NOMO-1 (cell line): ENCODE results near the gene SULT1A4.
"Not testable (repeated sequence)": the region's sequence is repeated elsewhere in the genome, so short reads cannot be mapped to it uniquely, and the experiment has no call there.

Experiments used
- DNase-seq, 2 experiments: peaks; one replicate each; lab custom pipeline; 2025; ENCODE audit not compliant: unreplicated experiment in 2 of 2; lab: John Stamatoyannopoulos, UW

Gene SULT1A4

DNA sequence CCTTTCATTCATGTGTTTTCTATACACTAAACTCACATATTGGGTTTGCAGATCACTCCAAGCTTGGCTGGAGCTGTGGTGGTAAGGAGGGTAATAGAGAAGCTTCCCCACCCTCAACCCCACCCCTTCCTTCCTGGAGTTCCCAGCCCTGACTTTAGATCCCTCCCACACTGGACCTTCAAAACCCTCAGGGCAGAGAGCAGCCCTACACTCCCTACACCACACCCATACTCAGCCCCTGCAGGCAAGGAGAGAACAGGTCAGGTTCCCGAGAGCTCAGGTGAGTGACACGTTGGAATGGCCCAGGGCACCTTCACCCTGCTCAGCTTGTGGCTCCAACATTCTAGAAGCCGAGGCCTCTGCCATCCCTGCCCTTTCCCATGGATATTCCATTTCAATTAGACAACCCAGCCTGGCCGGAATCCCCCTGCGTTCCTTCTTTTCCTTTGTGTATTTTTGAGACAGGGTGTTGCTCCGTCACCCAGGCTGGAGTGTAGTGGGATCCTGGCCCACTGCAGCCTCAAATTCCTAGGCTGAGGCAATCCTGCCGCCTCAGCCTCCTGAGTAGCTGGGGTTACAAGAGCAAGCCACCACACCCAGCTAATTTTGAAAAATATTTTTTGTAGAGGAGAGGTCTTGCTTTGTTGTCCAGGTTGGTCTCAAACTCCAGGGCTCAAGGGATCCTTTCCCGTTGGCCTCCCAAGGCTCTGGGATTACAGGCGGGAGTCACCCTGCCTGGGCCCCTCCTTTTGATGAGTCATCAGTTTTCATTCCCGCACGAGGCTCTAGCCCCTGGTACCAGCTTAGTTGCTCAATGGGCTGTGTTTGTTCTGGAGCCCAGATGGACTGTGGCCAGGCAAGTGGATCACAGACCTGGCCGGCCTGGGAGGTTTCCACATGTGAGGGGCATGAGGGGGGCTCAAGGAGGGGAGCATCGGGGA lies at the start of gene SULT1A4:
Gene SULT1A4 (plus strand): TSS at position 208 of the 941 bp plus-strand sequence. CDS start 1,473 bp downstream, outside the sequence.
- DNase-seq = not testable (repeated sequence)

DNA sequence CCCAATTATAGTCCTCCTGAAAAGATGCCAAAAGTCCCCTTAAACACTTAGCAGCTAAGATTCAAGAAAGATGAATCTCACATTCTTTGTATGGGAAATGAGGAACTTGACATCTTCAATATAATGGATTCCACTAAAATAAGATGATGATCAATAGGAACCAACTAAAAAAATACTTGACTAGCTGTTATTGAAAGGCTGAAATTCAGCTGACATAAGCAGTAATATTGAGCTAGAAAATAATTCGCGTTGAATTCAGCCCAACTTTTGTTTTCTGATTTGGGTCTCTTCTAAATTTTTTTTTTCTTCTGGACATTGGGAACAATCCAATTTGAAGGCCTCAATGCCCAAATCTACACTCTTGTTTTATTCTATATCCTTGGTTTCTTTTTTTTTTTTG lies 36.1 kb upstream of the SULT1A4 start:
- DNase-seq = not testable (repeated sequence)

DNA sequence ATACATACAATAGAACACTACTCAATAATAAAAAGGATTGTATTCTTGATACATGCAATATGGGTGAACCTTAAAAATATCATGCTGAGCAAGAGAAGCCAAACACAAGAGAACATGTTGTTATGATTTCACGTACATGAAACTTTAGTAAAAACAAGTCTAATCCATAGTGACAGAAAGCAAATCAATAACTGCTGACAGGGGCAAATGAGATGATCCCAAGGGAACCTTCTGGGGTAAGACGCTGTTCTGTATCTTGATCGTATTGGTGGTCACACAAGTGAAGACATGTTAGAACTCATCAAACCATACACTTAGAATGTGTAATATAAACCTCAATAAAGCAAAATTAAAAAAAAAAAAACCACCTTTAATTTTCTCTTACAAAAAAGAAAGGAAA lies 34.3 kb upstream of the SULT1A4 start:
- DNase-seq = not testable (repeated sequence)

DNA sequence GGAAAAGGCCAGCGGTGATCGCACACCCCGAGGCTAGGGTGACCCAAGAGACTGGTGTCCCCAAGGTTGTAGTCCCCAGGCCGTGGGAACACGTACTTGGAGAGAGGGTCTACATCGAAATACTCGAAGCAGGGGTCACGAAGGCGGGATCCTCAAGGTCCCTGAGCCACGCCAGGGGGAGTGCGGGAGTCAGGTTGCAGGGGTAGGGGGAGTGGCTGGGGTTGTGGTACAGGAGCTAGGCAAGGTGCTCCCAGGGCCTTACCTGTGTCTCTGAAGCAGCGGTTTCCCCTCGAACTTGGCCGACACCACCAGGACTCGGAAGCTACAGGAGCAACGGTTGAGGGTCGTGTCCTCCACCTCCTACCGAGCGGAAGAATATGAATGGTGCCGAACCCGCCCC lies 6.0 kb upstream of the SULT1A4 start:
- DNase-seq = not testable (repeated sequence)

DNA sequence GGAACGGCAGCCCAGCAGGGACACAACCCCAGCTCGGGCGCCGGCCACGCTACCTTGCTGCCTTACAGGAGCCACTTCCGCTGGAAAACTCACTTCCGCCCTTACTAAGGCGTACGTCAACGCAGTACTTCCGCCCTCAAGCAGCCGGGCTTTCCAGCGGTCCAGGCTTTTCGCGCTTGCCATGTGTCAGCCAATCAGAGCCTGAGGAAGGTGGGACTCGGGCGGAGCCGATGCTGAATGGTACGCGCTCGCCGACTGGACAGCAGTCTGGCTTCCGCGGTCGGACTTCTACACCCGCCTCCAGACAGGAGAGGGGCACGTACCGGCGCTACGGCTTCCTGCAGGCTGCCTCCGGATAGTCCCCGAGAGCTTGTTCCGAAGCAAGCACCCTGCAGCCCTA lies 5.4 kb upstream of the SULT1A4 start, which contains the start of the genes BOLA2 and SLX1B:
Gene BOLA2 (minus strand): TSS at position 83 of the 400 bp plus-strand sequence. CDS start 98 bp downstream, outside the sequence.
Gene SLX1B (plus strand): TSS at position 265 of the 400 bp plus-strand sequence.
- DNase-seq = not testable (repeated sequence)

DNA sequence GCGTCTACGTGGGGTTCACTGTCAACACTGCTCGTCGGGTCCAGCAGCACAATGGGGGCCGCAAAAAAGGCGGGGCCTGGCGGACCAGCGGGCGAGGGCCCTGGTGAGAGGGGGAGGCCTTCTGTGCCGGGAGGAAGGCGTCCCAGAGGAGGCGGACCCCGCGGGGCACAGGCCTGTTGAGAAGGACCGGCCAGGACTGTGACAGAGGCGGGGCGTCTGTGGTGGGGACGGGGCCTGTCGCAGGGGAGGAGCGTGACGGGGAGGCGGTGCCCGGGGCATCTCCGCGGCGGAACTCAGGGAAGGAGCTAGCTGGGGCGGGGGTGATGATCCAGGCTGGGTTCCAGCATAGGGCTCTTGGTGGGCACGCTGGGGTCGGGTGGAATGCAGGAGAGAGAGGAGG lies 4.9 kb upstream of the SULT1A4 start:
- not testable (repeated sequence) for DNase-seq

DNA sequence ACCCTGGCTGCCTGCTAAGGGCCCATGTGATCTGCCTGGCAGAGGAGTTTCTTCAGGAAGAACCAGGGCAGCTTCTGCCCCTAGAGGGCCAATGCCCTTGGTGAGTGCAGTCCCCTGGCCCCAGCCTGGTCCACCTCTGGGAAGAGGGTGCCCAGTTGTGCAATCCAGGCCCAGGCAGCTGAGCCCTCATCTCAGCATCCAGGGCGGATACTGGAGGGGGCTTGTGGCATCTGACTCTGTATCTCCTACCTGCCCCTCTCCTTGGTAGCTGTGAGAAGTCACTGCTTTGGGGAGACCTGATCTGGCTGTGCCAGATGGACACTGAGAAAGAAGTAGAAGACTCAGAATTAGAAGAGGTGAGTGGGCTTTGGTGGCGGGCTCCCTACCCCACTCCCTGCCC lies 2.1 kb upstream of the SULT1A4 start:
- DNase-seq = not testable (repeated sequence)

DNA sequence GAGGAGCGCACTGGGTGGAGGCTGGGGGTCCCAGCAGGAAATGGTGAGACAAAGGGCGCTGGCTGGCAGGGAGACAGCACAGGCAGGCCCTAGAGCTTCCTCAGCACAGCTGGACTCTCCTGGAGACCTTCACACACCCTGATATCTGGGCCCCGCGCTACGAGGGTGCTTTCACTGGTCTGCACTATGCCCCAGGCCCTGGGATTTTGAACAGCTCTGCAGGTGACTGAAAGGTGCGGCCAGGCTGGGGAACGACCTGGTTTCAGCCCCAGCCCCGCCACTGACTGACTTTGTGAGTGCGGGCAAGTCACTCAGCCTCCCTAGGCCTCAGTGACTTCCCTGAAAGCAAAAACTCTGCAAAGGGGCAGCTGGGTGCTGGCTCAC lies 926 bp downstream of the SULT1A4 start:
- not testable (repeated sequence) for DNase-seq

DNA sequence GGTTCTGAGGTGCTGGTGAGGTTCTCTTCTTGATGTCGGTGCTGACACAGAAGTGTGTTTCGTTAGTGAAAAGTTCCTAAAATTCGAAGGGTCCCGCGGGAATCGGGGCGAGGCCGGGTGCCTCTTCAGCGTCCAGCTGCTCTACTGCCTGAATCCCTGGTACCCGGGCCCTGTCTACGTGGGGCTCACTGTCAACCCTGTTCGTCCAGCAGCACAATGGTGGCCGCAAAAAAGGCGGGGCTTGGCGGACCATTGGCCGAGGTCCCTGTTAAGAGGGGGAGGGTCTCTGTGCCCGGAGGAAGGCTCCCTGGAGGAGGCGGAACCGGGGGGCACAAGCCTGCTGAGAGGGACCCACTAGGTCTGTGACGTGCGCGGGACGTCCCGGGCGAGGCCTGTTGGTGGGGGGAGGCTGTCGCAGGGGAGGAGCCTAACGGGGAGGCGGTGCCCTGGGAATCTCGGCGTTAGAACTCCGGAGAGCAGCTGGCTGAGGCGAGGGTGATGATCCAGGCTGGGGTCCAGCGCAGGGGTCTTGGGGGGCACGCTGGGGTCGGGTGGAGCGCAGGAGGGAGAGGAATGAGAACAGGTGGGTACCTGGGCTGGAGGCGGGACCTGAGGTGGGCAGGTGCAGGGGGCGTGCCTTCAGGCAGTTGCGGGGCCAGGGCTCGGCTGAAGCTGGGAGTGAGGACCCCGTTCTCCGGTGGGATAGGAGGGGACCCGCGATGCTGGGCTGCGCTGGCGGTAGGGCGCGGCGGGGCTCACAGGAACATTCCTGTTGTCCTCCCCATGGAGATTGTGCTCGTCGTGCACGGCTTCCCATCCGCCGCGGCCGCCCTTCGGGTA lies 6.5 kb downstream of the SULT1A4 start:
- DNase-seq = not testable (repeated sequence)

DNA sequence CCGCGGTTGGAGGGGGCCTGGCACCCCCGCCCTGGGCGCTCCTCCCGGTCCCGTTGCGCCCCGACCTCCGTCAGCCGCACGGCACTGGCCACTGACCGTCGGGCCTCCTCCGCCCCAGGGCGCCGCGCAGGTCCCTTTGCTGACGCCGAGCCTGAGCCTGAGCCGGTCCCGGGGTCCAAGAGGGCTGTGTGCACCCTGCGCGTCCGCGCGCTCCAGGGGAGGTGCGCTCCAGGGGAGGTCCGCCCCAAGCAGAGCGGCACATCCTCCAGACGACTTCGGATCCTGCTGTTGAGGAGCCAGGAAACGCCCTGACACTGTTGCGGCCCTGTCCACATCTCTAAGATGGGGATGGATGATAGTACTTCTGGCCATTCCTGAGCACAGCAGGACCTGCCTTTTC lies 7.2 kb downstream of the SULT1A4 start:
- not testable (repeated sequence) for DNase-seq

DNA sequence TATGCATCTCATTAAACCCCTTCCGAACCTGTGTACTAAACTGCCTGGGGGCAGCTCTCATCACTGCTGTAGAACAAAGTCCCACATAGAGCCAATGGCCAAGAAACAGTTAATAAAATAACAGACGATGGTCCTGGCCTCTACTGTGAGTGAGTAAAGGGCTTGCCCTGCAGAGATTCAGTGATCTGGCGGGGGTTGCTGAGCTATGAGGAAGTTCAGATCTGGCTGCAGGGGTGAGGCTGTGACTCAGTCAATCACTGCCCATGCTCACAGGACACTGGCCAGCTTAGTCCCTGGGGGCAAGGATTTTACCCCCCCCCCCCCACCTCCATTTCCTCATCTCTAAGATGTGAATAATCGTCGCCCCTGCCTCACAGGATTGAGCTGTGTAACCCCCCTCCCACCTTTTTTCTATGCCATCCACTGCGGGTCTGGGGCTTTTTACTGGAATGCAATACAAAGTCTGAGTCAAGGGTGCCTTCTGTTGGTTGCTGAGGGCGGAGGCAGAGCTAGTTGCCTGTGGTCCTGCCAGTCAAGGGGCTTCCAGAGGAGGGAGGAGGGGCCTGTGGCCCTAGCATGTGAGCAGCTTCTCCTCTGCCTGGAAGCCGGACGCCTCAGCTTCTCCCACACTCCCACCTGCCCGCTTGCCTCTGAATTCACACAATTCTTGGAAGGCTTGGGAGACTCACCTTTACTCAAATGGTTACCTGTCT lies 8.1 kb downstream of the SULT1A4 start:
- not testable (repeated sequence) for DNase-seq

DNA sequence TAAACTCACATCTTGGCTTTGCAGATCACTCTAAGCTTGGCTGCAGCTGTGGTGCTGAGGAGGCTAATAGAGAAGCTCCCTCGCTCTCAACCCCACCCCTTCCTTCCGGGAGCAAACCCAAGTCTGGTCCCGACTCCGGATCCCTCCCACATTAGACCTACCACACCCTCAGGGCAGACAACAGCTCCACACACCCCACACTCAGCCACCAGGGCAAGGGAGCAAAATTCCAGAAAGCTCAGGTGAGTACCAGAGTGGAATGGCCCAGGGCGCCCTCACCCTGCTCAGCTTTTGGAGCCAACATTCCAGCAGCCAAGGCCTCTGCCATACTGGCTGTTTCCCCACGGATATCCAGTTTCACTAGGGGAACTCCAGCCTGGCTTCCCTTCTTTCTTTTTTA lies 9.9 kb downstream of the SULT1A4 start:
- DNase-seq = not testable (repeated sequence)

DNA sequence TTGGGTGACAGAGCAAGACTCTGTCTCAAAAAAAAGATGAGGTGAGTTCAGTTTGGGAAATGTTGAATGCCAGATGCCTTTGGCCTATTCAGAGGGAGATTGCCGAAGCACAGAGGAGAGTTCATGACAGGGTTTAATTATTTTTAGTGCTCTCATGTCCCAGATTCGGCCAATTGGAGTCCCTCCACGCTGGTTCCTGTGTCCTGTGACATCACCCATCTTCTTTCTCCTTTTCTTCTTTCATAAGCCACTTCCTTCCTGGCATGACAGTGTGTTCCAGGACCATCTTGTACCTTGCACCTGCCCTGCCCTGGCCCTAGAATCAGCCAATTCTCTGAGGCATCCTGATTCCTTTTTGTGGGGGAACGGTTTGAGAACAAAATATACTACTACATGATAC lies 12.4 kb downstream of the SULT1A4 start:
- DNase-seq = not testable (repeated sequence)

DNA sequence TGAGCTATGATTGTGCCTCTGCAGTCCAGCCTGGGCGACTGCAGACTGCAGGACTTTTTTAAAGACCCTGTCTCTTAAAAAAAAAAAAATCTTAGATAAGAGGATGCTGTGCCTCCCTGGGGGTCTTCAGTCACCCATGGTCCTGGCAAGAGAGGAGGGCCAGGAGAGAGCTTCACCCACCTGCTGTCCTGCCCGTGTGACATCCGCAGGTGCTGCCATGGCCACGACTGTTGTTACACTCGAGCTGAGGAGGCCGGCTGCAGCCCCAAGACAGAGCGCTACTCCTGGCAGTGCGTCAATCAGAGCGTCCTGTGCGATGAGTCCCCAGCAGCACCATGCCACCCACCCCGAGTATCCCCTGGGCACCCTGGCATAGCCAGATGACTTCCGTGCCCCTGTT lies 22.6 kb downstream of the SULT1A4 start:
- DNase-seq = not testable (repeated sequence)

DNA sequence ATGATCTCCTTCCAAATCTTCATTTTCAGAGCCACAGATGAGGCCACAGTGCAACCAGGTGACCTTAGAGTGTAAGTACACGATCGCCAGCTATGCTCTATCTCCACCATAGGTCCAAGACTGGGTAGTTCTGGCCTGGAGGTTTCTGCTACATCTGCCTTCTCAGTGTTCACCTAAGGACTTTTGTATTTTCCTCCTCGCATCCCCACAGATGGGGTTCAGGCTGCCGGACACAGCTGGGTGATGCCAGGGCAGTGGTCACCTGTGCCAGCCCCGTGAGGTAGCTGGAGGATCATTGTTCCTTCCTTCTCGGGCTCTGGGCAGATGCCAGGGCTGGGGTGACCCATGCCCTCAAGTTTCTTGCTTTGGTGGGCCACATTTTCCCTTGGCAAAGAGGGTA lies 46.6 kb downstream of the SULT1A4 start, which contains the start of gene NPIPB12:
Gene NPIPB12 (minus strand): TSS at position 101 of the 400 bp plus-strand sequence.
- not testable (repeated sequence) for DNase-seq
